DND-41 (cell line): ENCODE results near the gene NDOR1.

Source experiments
- ATAC-seq: fragments of 200-7000 bp; cut with Tn5 transposase; 3 replicates; pipeline ENCODE4 v1.9.1; 2021; ENCODE audit warnings: low read depth; ENCODE audit not compliant: insufficient read depth
- DNase-seq: peaks from one replicate; pipeline ENCODE4 v3.0.0-alpha.2; 2020
- H2AFZ ChIP-seq: 2 replicates; pipeline ENCODE4 v1.6.0; 2012; ENCODE audit warnings: low read depth, low read length
- H3K27ac ChIP-seq: 2 replicates; pipeline ENCODE4 v1.5.1; 2012; ENCODE audit warnings: low read length, inconsistent platforms
- H3K27me3 ChIP-seq: fragments of 200-600 bp; sonication (generic); 2 replicates; pipeline ENCODE4 v1.6.0; 2012; ENCODE audit warnings: low read length, mild to moderate bottlenecking, inconsistent platforms; ENCODE audit not compliant: insufficient read depth, poor library complexity
- H3K36me3 ChIP-seq: 2 replicates; pipeline ENCODE4 v1.5.1; 2012; ENCODE audit warnings: low read length, inconsistent platforms; ENCODE audit not compliant: insufficient read depth
- H3K4me1 ChIP-seq: 2 replicates; pipeline ENCODE4 v1.5.1; 2012; ENCODE audit warnings: mild to moderate bottlenecking, low read length; ENCODE audit not compliant: insufficient read depth
- H3K4me2 ChIP-seq: 2 replicates; pipeline ENCODE4 v1.6.0; 2012; ENCODE audit warnings: mild to moderate bottlenecking, moderate library complexity, low read length, inconsistent platforms; ENCODE audit not compliant: insufficient read depth
- H3K4me3 ChIP-seq, 2 experiments: fragments of 200-600 bp in 1 of 2; shearing (Covaris generic) in 1 of 2; 2 replicates each; pipeline ENCODE4 v1.5.1; 2012 to 2016; ENCODE audit warnings: inconsistent platforms in 2 of 2, low read length in 2 of 2, mild to moderate bottlenecking in 2 of 2, low read depth in 1 of 2, moderate library complexity in 1 of 2
- H3K79me2 ChIP-seq: 2 replicates; pipeline ENCODE4 v1.6.0; 2012; ENCODE audit warnings: low read length, inconsistent platforms; ENCODE audit not compliant: insufficient read depth
- H3K9ac ChIP-seq: 2 replicates; pipeline ENCODE4 v1.6.0; 2012; ENCODE audit warnings: low read depth, mild to moderate bottlenecking, inconsistent platforms, low read length, moderate library complexity
- H3K9me3 ChIP-seq: 2 replicates; pipeline ENCODE4 v1.5.1; 2012; ENCODE audit warnings: low read length, moderate library complexity, mild to moderate bottlenecking, inconsistent platforms; ENCODE audit not compliant: insufficient read depth, severe bottlenecking
- H4K20me1 ChIP-seq: 2 replicates; pipeline ENCODE4 v1.6.0; 2012; ENCODE audit warnings: low read length; ENCODE audit not compliant: insufficient read depth
- CTCF ChIP-seq: IDR thresholded peaks from 2 replicates; pipeline ENCODE4 v1.5.1; 2012; ENCODE audit warnings: borderline replicate concordance, low read length, moderate library complexity, mild to moderate bottlenecking; ENCODE audit not compliant: poor library complexity, severe bottlenecking; ENCODE audit errors: extremely low read depth
- EZH2 ChIP-seq: IDR thresholded peaks from 3 replicates; pipeline ENCODE4 v1.6.1; 2012; ENCODE audit warnings: borderline replicate concordance, low read depth, mild to moderate bottlenecking, moderate library complexity, low read length, inconsistent platforms; ENCODE audit not compliant: severe bottlenecking

Gene NDOR1

GRCh38 chr9:137244486-137245449 lies 39.3 kb downstream of the NDOR1 start:
- Histone ChIP-seq H4K20me1 (peaks cover 36% of the 10 kb centered on the region), H3K27me3 (no peaks in the 10 kb centered on the region), H3K4me3 (no peak overlapping the region), H3K9ac (no peak overlapping the region), H2AFZ (no peak overlapping the region), H3K4me1 (peaks cover 25% of the 10 kb centered on the region), H3K79me2 (peaks cover 21% of the 10 kb centered on the region), H3K27ac (no peak overlapping the region), H3K36me3 (peaks cover 25% of the 10 kb centered on the region), H3K4me2 (no peak overlapping the region), H3K9me3 (no peaks in the 10 kb centered on the region)
- TF ChIP-seq CTCF (no peak), EZH2 (no peak)
- no peak for DNase-seq
- no peak for ATAC-seq

GRCh38 chr9:137245450-137246421 lies 40.2 kb downstream of the NDOR1 start:
- Histone ChIP-seq H3K36me3 (peaks cover 25% of the 10 kb centered on the region), H3K9me3 (no peaks in the 10 kb centered on the region), H3K4me1 (peaks cover 18% of the 10 kb centered on the region), H3K27ac (no peak overlapping the region), H3K4me3 (no peak overlapping the region), H3K79me2 (peaks cover 16% of the 10 kb centered on the region), H4K20me1 (peaks cover 36% of the 10 kb centered on the region), H3K27me3 (no peaks in the 10 kb centered on the region), H2AFZ (no peak overlapping the region), H3K9ac (no peak overlapping the region), H3K4me2 (no peak overlapping the region)
- DNase-seq: no peak
- TF ChIP-seq EZH2: no peak
- no peak for TF ChIP-seq CTCF
- no peak for ATAC-seq

DNA sequence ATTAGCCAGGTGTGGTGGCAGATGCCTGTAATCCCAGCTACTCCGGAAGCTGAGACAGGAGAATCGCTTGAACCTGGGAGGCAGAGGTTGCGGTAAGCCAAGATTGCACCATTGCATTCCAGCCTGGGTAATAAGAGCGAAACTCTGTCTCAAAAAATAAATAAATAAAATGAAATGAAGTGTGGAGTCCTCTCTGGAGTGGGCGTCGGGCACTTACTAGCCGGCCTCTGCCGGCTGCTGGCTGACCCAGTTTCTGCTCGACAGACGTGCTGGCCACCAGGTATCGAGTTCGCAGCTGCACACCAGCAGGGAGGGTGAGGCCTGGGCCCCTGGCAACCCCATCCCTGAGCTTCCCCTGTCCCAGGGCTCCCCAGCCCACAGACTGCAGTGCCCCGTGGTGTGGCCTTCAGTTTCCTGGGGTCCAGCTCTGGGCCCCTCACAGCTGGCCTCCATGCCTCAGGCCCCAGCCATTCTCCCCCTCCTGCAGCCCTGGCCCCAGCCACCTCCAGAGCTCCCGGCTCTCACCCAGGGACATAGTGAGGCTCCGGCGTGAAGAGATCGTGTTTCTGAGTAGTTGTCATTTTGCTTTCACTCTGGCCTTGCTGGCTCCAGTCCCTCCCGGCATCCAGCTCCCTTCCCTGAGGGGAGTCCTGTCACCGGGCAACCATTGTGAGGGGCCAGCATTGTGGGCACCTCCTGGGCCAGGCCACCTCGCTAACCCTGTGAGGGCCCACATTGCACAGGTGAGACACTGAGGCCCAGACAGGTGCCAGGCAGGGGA lies 41.8 kb downstream of the NDOR1 start:
- Histone ChIP-seq H3K4me3 (no peak overlapping the region), H3K9ac (no peak overlapping the region), H3K4me1 (peaks cover 12% of the 10 kb centered on the region), H3K27ac (no peak overlapping the region), H2AFZ (no peak overlapping the region), H3K4me2 (no peak overlapping the region), H3K36me3 (peaks cover 17% of the 10 kb centered on the region), H3K27me3 (no peaks in the 10 kb centered on the region), H3K9me3 (no peaks in the 10 kb centered on the region), H4K20me1 (peaks cover 27% of the 10 kb centered on the region), H3K79me2 (peaks cover 7% of the 10 kb centered on the region)
- ATAC-seq: no peak
- TF ChIP-seq CTCF (no peak), EZH2 (no peak)
- no peak for DNase-seq
